Duodenal mucosa (tissue), 2 donors: ENCODE measurements around the gene PPIP5K1.
"Not testable (repeated sequence)": the region's sequence is repeated elsewhere in the genome, so short reads cannot be mapped to it uniquely, and the experiment has no call there.

ENCODE experiments used
- H3K27ac ChIP-seq: one replicate; pipeline ENCODE4 v1.7.0; 2013; ENCODE audit warnings: low read depth, low read length
- H3K27me3 ChIP-seq, 2 donors: one replicate each; pipeline ENCODE4 v1.7.0; 2013; ENCODE audit warnings: low read length in 2 of 2, control low read depth in 1 of 2; ENCODE audit not compliant: insufficient read depth in 2 of 2, control insufficient read depth in 1 of 2
- H3K36me3 ChIP-seq, 2 donors: one replicate each; pipeline ENCODE4 v1.7.0; 2013; ENCODE audit warnings: low read length in 2 of 2, control low read depth in 1 of 2; ENCODE audit not compliant: insufficient read depth in 2 of 2, control insufficient read depth in 1 of 2
- H3K4me1 ChIP-seq, 2 donors: one replicate each; pipeline ENCODE4 v1.7.0; 2013; ENCODE audit warnings: low read length in 2 of 2, control low read depth in 1 of 2; ENCODE audit not compliant: insufficient read depth in 2 of 2, control insufficient read depth in 1 of 2
- H3K4me3 ChIP-seq, 2 donors: one replicate each; pipeline ENCODE4 v1.7.0; 2013; ENCODE audit warnings: low read length in 2 of 2, low read depth in 1 of 2
- H3K9ac ChIP-seq, 2 donors: one replicate each; pipeline ENCODE4 v1.7.0; 2013; ENCODE audit warnings: low read length in 2 of 2, low read depth in 1 of 2
- H3K9me3 ChIP-seq, 2 donors: one replicate each; pipeline ENCODE4 v1.7.0; 2013; ENCODE audit warnings: low read length in 2 of 2, control low read depth in 1 of 2; ENCODE audit not compliant: control insufficient read depth in 1 of 2

Gene PPIP5K1

DNA sequence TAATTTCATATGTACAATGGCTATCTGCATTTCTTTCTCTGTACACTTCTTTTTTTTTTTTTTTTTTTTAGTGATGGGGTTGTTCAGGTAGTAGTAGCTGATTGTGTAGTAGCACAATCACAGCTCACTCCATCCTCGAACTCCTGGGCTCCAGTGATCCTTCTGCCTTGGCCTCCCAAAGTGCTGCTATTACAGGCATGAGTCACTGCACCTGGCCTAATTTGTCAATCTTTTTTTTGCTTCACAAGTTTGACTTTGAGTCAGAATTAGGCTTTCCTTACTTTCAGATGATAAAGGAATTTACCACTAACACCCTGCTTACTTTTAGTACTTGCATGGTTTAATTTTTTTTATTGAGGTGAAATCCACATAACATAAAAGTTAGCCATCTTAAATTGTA lies 44.6 kb downstream of the PPIP5K1 start:
- no peak overlapping the region for H3K9ac ChIP-seq
- H3K27me3 ChIP-seq = no peaks in the 10 kb centered on the region
- H3K9me3 ChIP-seq = no peaks in the 10 kb centered on the region
- no peak overlapping the region for H3K27ac ChIP-seq
- H3K4me1 ChIP-seq = no peaks in the 10 kb centered on the region
- peaks cover 0 to 8% of the 10 kb centered on the region in 2 donors for H3K36me3 ChIP-seq
- H3K4me3 ChIP-seq = no peak overlapping the region

DNA sequence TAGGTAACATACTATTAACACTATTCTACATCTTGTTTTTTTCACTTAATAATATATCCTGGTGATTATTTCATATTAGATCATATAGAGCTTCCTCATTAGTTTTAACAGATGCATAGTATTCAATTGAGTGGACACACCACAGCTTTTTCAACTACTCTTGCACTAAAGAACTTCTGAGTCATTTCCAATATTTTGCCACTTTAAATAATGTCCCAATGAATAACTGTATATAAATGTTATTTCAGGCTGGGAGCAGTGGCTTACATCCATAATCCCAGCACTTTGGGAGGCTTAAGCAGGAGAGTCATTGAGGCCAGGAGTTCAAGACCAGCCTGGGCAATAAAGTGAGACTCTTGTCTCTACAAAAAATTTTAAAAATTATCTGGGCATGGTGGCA lies 45.7 kb downstream of the PPIP5K1 start:
- no peak overlapping the region for H3K27ac ChIP-seq
- H3K36me3 ChIP-seq = peaks cover 0 to 10% of the 10 kb centered on the region in 2 donors
- no peaks in the 10 kb centered on the region for H3K27me3 ChIP-seq
- no peak overlapping the region for H3K9ac ChIP-seq
- no peaks in the 10 kb centered on the region for H3K9me3 ChIP-seq
- no peak overlapping the region for H3K4me3 ChIP-seq
- no peaks in the 10 kb centered on the region for H3K4me1 ChIP-seq

DNA sequence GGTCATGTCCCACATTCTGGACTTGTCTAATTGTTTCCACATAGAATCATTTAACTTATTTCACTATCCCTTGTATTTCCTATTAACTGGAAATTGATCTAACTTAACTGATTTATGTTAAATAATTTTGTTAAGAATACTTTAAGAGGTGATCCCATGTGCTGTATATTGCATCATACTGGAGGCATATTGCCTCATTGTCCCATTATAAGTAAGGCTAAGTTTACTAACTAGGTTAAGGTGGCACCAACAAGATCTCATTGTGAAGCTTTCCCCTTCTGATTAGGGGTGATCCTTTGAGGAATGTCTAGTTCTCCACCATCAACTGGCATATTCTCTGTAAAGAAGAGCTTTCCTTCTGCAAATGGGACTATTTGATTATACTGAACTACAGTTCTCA lies 48.2 kb downstream of the PPIP5K1 start:
- Histone ChIP-seq H3K9me3 (no peaks in the 10 kb centered on the region), H3K4me3 (no peak overlapping the region)

DNA sequence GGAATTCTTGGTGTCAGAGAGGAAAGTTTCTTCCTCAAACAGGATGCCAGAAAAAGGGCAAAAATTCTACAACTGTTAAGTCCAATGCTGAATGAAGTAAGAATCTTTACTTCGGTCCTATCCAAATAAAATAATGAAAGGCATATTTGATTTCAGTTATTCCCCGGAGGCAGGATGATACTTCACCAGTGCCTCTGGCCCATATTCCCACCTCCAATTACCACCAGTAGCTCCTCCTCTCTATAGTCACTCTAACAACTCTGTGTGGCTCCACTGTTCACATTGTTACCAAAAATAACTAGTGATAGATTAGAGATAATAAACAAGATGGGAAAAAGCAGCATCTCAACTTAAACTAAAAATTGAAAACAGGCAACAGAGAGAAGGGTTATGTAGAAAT lies 51.9 kb downstream of the PPIP5K1 start:
- Histone ChIP-seq H3K9me3 (no peaks in the 10 kb centered on the region), H3K9ac (no peak overlapping the region), H3K4me1 (no peaks in the 10 kb centered on the region), H3K4me3 (no peak overlapping the region), H3K36me3 (peaks cover 15 to 23% of the 10 kb centered on the region in 2 donors), H3K27ac (no peak overlapping the region), H3K27me3 (no peaks in the 10 kb centered on the region)

More for the DNA sequence above, 48.2 kb downstream of the PPIP5K1 start:
- peaks cover 0 to 10% of the 10 kb centered on the region in 2 donors for H3K36me3 ChIP-seq
- no peaks in the 10 kb centered on the region for H3K27me3 ChIP-seq
- H3K4me1 ChIP-seq = no peaks in the 10 kb centered on the region
- H3K27ac ChIP-seq = no peak overlapping the region
- H3K9ac ChIP-seq = no peak overlapping the region

DNA sequence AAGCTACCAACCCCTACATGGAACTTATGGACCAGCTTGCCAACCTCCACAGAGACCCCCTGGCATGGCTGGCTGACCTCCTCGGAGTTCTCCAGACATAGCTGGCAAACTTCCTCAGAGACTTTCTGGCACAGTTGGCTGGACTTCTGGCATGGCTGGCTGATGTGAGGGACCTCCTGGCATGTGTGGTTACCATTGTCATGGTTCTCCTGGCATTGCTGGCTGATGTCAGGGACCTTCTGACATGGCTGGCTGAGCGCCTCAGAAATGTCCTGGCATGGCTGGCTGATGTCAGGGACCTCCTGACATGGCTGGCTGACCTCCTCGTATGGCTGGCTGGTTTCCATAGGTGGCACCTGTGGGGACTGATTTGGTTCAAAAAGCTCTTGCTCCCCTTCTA lies 55.1 kb downstream of the PPIP5K1 start:
- H3K9me3 ChIP-seq = no peaks in the 10 kb centered on the region
- H3K4me1 ChIP-seq = no peaks in the 10 kb centered on the region
- no peak overlapping the region for H3K27ac ChIP-seq
- H3K36me3 ChIP-seq = peaks cover 15 to 23% of the 10 kb centered on the region in 2 donors
- no peak overlapping the region for H3K4me3 ChIP-seq
- H3K9ac ChIP-seq = no peak overlapping the region
- H3K27me3 ChIP-seq = no peaks in the 10 kb centered on the region

DNA sequence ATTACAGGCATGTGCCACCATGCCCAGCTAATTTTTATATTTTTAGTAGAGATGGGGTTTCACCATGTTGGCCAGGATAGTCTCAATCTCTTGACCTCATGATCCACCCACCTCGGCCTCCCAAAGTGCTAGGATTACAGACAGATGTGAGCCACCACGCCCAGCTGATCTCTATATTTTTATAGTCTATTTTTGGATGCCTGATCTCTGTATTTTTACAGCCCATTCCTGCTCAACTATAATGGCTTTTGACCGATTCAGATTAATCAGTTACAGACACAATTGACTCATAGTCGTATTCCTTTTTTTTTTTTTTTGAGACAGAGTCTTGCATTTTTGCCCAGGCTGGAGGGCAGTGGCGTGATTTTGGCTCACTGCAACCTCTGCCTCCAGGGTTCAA lies 57.2 kb downstream of the PPIP5K1 start:
- H3K9me3 ChIP-seq, H3K4me3 ChIP-seq, H3K27ac ChIP-seq, H3K4me1 ChIP-seq, H3K9ac ChIP-seq, H3K27me3 ChIP-seq: not testable (repeated sequence)
- peaks cover 15 to 17% of the 10 kb centered on the region in 2 donors for H3K36me3 ChIP-seq

DNA sequence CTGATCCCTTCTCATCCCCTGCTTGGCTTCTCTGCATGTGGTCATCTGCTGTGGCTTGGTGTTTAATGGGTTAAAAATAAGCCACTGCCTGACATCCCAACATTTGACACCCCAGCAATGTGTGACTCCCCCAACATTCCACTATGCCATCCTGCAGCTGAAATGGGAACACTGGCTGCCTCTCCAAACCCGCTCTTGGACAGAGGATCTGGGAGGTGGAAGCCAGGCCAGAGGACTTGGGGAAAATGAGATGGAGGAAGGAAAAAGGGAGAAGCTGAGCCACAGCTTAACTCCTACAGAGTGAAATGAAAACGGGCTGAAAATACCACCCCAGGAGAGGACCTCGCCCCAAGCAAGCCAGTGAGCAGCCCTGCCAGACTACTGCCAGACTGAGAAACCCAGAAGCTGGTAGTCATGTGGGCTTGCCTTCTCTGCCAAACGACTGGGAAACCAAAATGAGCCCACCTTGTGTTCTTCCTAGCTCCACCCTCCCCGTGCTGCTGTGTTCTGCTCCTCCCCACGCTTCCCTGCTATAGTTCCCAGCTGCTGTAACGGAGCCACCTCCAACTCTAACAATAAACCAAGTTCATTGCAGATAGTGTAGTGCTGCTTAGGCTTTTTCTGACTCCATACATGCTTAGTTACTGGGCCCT lies 58.9 kb downstream of the PPIP5K1 start:
- H3K9ac ChIP-seq = no peak overlapping the region
- no peak overlapping the region for H3K4me3 ChIP-seq
- no peaks in the 10 kb centered on the region for H3K4me1 ChIP-seq
- peaks cover 15 to 17% of the 10 kb centered on the region in 2 donors for H3K36me3 ChIP-seq
- H3K27ac ChIP-seq = no peak overlapping the region
- H3K27me3 ChIP-seq = no peaks in the 10 kb centered on the region
- no peaks in the 10 kb centered on the region for H3K9me3 ChIP-seq

DNA sequence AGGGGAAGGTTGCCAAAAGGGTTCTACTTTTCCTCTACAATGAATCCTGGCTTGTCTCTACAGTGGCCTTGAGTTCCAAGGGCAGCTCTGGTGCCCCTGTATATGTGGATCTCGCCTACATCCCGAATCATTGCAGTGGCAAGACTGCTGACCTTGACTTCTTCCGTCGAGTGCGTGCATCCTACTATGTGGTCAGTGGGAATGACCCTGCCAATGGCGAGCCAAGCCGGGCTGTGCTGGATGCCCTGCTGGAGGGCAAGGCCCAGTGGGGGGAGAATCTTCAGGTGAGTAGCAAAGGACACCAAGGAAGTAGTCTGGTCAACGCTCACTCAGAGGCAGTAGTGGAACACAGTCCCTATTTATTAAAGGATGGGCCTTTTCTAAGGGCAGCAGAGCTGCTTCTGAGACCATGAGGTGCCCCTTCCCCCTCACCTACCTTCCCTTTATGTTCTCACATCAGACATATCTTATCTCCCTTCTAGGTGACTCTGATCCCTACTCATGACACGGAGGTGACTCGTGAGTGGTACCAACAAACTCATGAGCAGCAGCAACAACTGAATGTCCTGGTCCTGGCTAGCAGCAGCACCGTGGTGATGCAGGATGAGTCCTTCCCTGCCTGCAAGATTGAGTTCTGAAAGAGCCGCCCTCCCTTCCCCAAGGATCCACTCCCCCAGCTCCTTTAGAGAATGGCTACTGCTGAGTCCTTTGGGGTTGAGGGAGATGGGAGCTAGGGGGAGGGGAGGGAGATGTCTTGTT lies 60.2 kb downstream of the PPIP5K1 start:
- no peak overlapping the region for H3K27ac ChIP-seq
- no peak overlapping the region for H3K9ac ChIP-seq

DNA sequence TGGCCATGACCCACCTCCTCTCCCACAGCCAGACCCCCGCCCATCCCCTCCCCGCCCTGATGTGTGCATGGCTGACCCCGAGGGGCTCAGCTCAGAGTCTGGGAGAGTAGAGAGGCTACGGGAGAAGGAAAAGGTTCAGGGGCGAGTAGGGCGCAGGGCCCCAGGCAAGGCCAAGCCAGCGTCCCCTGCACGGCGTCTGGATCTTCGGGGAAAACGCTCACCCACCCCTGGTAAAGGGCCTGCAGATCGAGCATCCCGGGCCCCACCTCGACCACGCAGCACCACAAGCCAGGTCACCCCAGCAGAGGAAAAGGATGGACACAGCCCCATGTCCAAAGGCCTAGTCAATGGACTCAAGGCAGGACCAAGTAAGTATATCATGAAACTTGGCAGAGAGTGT lies 60.9 kb downstream of the PPIP5K1 start:
- no peaks in the 10 kb centered on the region for H3K27me3 ChIP-seq
- H3K4me1 ChIP-seq = no peaks in the 10 kb centered on the region
- peaks cover 1 to 6% of the 10 kb centered on the region in 2 donors for H3K36me3 ChIP-seq
- H3K9me3 ChIP-seq = no peaks in the 10 kb centered on the region
- no peak overlapping the region for H3K4me3 ChIP-seq
- no peak overlapping the region for H3K27ac ChIP-seq
- H3K9ac ChIP-seq = no peak overlapping the region

More for the DNA sequence above, 60.2 kb downstream of the PPIP5K1 start:
- Histone ChIP-seq H3K27me3 (no peaks in the 10 kb centered on the region), H3K36me3 (peaks cover 8 to 12% of the 10 kb centered on the region in 2 donors), H3K9me3 (no peaks in the 10 kb centered on the region), H3K4me3 (no peak overlapping the region), H3K4me1 (no peaks in the 10 kb centered on the region)

DNA sequence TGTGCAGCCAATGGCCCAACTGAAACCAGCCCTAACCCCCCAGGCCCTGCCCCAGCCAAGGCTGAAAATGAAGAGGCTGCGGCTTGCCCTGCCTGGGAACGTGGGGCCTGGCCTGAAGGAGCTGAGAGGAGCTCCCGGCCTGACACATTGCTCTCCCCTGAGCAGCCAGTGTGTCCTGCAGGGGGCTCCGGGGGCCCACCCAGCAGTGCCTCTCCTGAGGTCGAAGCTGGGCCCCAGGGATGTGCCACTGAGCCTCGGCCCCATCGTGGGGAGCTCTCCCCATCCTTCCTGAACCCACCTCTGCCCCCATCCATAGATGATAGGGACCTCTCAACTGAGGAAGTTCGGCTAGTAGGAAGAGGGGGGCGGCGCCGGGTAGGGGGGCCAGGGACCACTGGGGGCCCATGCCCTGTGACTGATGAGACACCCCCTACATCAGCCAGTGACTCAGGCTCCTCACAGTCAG lies 61.4 kb downstream of the PPIP5K1 start:
- Histone ChIP-seq H3K4me1 (no peaks in the 10 kb centered on the region), H3K27me3 (no peaks in the 10 kb centered on the region), H3K9me3 (no peaks in the 10 kb centered on the region), H3K27ac (no peak overlapping the region), H3K9ac (no peak overlapping the region), H3K4me3 (no peak overlapping the region), H3K36me3 (peaks cover 0 to under 1% of the 10 kb centered on the region in 2 donors)
